Natural killer cell (primary cell): ENCODE results near the gene CD177. TPM values are rescaled to one million over a fixed set of nuclear protein-coding genes. Genes with fewer than 3 reads are reported as not detected.
"Not testable (repeated sequence)": the region's sequence is repeated elsewhere in the genome, so short reads cannot be mapped to it uniquely, and the experiment has no call there.

ENCODE experiments used
- ATAC-seq, 3 donors: fragments of 150-1000 bp in 2 of 3; fragments of 200-7000 bp in 1 of 3; cut with Tn5 transposase; 1 replicate in 1 of 3; 2 replicates in 2 of 3; pipeline ENCODE4 v1.10.0; 2021; ENCODE audit warnings: mild to moderate bottlenecking in 2 of 3, moderate library complexity in 2 of 3
- DNase-seq, 2 donors: peaks; one replicate each; pipeline versions ENCODE4 v3.0.0 to v3.0.0-alpha.2; 2013 to 2021; ENCODE audit warnings: mixed read lengths in 1 of 2
- H3K27ac ChIP-seq: one replicate; pipeline ENCODE4 v1.5.1; 2013; ENCODE audit warnings: mild to moderate bottlenecking, low read length
- H3K27me3 ChIP-seq: one replicate; pipeline ENCODE4 v1.6.1; 2013; ENCODE audit warnings: low read length; ENCODE audit not compliant: control insufficient read depth, insufficient read depth
- H3K36me3 ChIP-seq: one replicate; pipeline ENCODE4 v1.6.1; 2013; ENCODE audit warnings: low read length; ENCODE audit not compliant: control insufficient read depth, insufficient read depth
- H3K4me1 ChIP-seq: one replicate; pipeline ENCODE4 v1.6.1; 2013; ENCODE audit warnings: low read length; ENCODE audit not compliant: control insufficient read depth, insufficient read depth
- H3K4me3 ChIP-seq: one replicate; pipeline ENCODE4 v1.5.1; 2013; ENCODE audit warnings: low read length
- H3K9me3 ChIP-seq: one replicate; pipeline ENCODE4 v1.6.1; 2013; ENCODE audit warnings: low read length; ENCODE audit not compliant: control insufficient read depth, insufficient read depth
- H3K27ac Mint-ChIP-seq, 2 donors: one replicate each; pipeline ENCODE4 v1.8.0; 2022; ENCODE audit warnings: mild to moderate bottlenecking in 2 of 2, mixed read lengths in 2 of 2, moderate library complexity in 1 of 2
- H3K27me3 Mint-ChIP-seq, 2 donors: one replicate each; pipeline ENCODE4 v1.8.0; 2022; ENCODE audit warnings: low read depth in 2 of 2, mixed read lengths in 2 of 2
- H3K36me3 Mint-ChIP-seq: one replicate; pipeline ENCODE4 v1.8.0; 2022; ENCODE audit warnings: mixed read lengths
- H3K4me1 Mint-ChIP-seq, 2 donors: one replicate each; pipeline ENCODE4 v1.8.0; 2022; ENCODE audit warnings: mixed read lengths in 2 of 2
- H3K4me3 Mint-ChIP-seq: one replicate; pipeline ENCODE4 v1.8.0; 2022; ENCODE audit warnings: mild to moderate bottlenecking, moderate library complexity, mixed read lengths
- H3K9me3 Mint-ChIP-seq, 2 donors: one replicate each; pipeline ENCODE4 v1.8.0; 2022; ENCODE audit warnings: mixed read lengths in 2 of 2
- CTCF ChIP-seq: fragments of 200-600 bp; IDR thresholded peaks from one replicate; pipeline ENCODE4 v1.8.0; 2022; ENCODE audit warnings: antibody characterized with exemption
- WGBS: methylation state at CpG from one replicate; pipeline ENCODE4 v1.1.7; 2013; ENCODE audit warnings: missing lambda C conversion rate; ENCODE audit not compliant: insufficient coverage; 5-methylcytosine and 5-hydroxymethylcytosine counted together
- intact Hi-C: fragments of 100-400 bp; cut with micrococcal nuclease; formaldehyde crosslinking; loops from one replicate; pipeline ENCODE4 v1.14.2; 2022
- total RNA-seq, 4 donors: library from RNA; stranded (reverse); fragments of 120-200 nt in 1 of 4; gene quantifications; one replicate each; pipeline versions ENCODE4 v1.2.3 to v1.2.4, GENCODE V29; 2013 to 2022

Gene CD177
- total RNA-seq, 3 donors from 2014 or later (not counting 1 experiment from before 2014, with no cell fraction given) = not detected

- H3K4me1 Mint-ChIP-seq, ATAC-seq, H3K9me3 ChIP-seq, H3K4me3 ChIP-seq, H3K27me3 ChIP-seq, H3K4me3 Mint-ChIP-seq, H3K27ac ChIP-seq, H3K9me3 Mint-ChIP-seq, H3K4me1 ChIP-seq, H3K27ac Mint-ChIP-seq, DNase-seq, H3K27me3 Mint-ChIP-seq, intact Hi-C loops, H3K36me3 Mint-ChIP-seq, H3K36me3 ChIP-seq: not testable (repeated sequence)
- WGBS = 74% methylated on average over 3 of the region's 3 CpGs
Observed at GRCh38 chr19:43383759-43384158, 30.3 kb downstream of the CD177 start.

GRCh38 chr19:43390903-43391551 lies 37.5 kb downstream of the CD177 start:
- not testable (repeated sequence) for H3K4me1 Mint-ChIP-seq, H3K4me3 Mint-ChIP-seq
- WGBS = 92% methylated on average over 9 of the region's 11 CpGs

GRCh38 chr19:43391552-43391935 lies 38.1 kb downstream of the CD177 start:
- H3K27me3 ChIP-seq, DNase-seq, H3K4me1 ChIP-seq, ATAC-seq, intact Hi-C loops, H3K4me3 ChIP-seq, H3K36me3 ChIP-seq, H3K27ac ChIP-seq, H3K9me3 ChIP-seq, H3K36me3 Mint-ChIP-seq, H3K9me3 Mint-ChIP-seq, H3K4me3 Mint-ChIP-seq, H3K27ac Mint-ChIP-seq, H3K4me1 Mint-ChIP-seq: not testable (repeated sequence)
- WGBS = 92% methylated on average over 6 of the region's 6 CpGs
- peaks cover 10 to 17% of the 10 kb centered on the region in 2 donors for H3K27me3 Mint-ChIP-seq

More at GRCh38 chr19:43390903-43391551, 37.5 kb downstream of the CD177 start:
- H3K27me3 Mint-ChIP-seq = peaks cover 10 to 17% of the 10 kb centered on the region in 2 donors
- H3K27me3 ChIP-seq, H3K4me3 ChIP-seq, ATAC-seq, H3K36me3 ChIP-seq, H3K4me1 ChIP-seq, H3K9me3 Mint-ChIP-seq, H3K27ac Mint-ChIP-seq, DNase-seq, intact Hi-C loops, H3K9me3 ChIP-seq, H3K36me3 Mint-ChIP-seq, H3K27ac ChIP-seq: not testable (repeated sequence)

GRCh38 chr19:43393501-43393900 lies 40.0 kb downstream of the CD177 start:
- WGBS = 76% methylated on average over 3 of the region's 3 CpGs
- H3K27me3 ChIP-seq, DNase-seq, H3K4me3 Mint-ChIP-seq, intact Hi-C loops, H3K27ac ChIP-seq, H3K9me3 Mint-ChIP-seq, H3K27ac Mint-ChIP-seq, ATAC-seq, H3K4me1 ChIP-seq, H3K36me3 ChIP-seq, H3K4me1 Mint-ChIP-seq, H3K36me3 Mint-ChIP-seq, H3K9me3 ChIP-seq, H3K4me3 ChIP-seq: not testable (repeated sequence)
- H3K27me3 Mint-ChIP-seq = peaks cover 10 to 17% of the 10 kb centered on the region in 2 donors

GRCh38 chr19:43395561-43395960 lies 42.1 kb downstream of the CD177 start:
- ATAC-seq (no peak), DNase-seq (no peak)
- Histone ChIP-seq H3K9me3 (no peaks in the 10 kb centered on the region), H3K36me3 (no peaks in the 10 kb centered on the region), H3K4me1 (no peaks in the 10 kb centered on the region), H3K4me3 (no peak overlapping the region), H3K27me3 (no peaks in the 10 kb centered on the region), H3K27ac (no peak overlapping the region)
- H3K4me3 Mint-ChIP-seq = no peak overlapping the region
- no peak overlapping the region for H3K27ac Mint-ChIP-seq
- no peaks in the 10 kb centered on the region for H3K9me3 Mint-ChIP-seq
- no peaks in the 10 kb centered on the region for H3K4me1 Mint-ChIP-seq
- TF ChIP-seq CTCF = no peak
- H3K36me3 Mint-ChIP-seq = no peaks in the 10 kb centered on the region
- intact Hi-C loops = no loop called here
- 85% methylated on average over 6 of the region's 6 CpGs for WGBS
- H3K27me3 Mint-ChIP-seq = peaks cover 15 to 17% of the 10 kb centered on the region in 2 donors
